ENCODE results near the gene MED27.

The MED27 gene

GRCh38 chr9:132018957-132019405 is 60.7 kb downstream of the MED27 start:
- TF ChIP-seq CTCF (IDR thresholded peaks at IDR 0.05; ENCODE audit: borderline replicate concordance, control extremely low read depth, extremely low read depth, insufficient read depth, missing control alignments): no peak
- in situ Hi-C loops (cut with MboI; ENCODE audit: low sequenced_read_pairs, unreplicated experiment): no loop called here
- DNase-seq (ENCODE audit: low spot score): no peak

GRCh38 chr9:132016456-132016855 is 63.2 kb downstream of the MED27 start:
- in situ Hi-C loops (cut with MboI; ENCODE audit: low sequenced_read_pairs, unreplicated experiment): no loop called here

GRCh38 chr9:132015866-132016265 is 63.8 kb downstream of the MED27 start:
- no peak for DNase-seq (ENCODE audit: low spot score)
- in situ Hi-C loops (cut with MboI; ENCODE audit: low sequenced_read_pairs, unreplicated experiment): no loop called here
- TF ChIP-seq CTCF (IDR thresholded peaks at IDR 0.05; ENCODE audit: borderline replicate concordance, control extremely low read depth, extremely low read depth, insufficient read depth, missing control alignments): no peak

More at GRCh38 chr9:132016456-132016855, 63.2 kb downstream of the MED27 start:
- no peak for DNase-seq (ENCODE audit: low spot score)
- no peak for TF ChIP-seq CTCF (IDR thresholded peaks at IDR 0.05; ENCODE audit: borderline replicate concordance, control extremely low read depth, extremely low read depth, insufficient read depth, missing control alignments)

- no peak for TF ChIP-seq CTCF (IDR thresholded peaks at IDR 0.05; ENCODE audit: borderline replicate concordance, control extremely low read depth, extremely low read depth, insufficient read depth, missing control alignments)
- in situ Hi-C loops (cut with MboI; ENCODE audit: low sequenced_read_pairs, unreplicated experiment): no loop called here
- DNase-seq (ENCODE audit: low spot score): no peak
These were observed 65.4 kb downstream of the MED27 start for GRCh38 chr9:132014218-132014805.

GRCh38 chr9:132012704-132013357 is 66.8 kb downstream of the MED27 start:
- in situ Hi-C loops (cut with MboI; ENCODE audit: low sequenced_read_pairs, unreplicated experiment): no loop called here
- no peak for DNase-seq (ENCODE audit: low spot score)
- TF ChIP-seq CTCF (IDR thresholded peaks at IDR 0.05; ENCODE audit: borderline replicate concordance, control extremely low read depth, extremely low read depth, insufficient read depth, missing control alignments): no peak

- DNase-seq (ENCODE audit: low spot score): no peak
- in situ Hi-C loops (cut with MboI; ENCODE audit: low sequenced_read_pairs, unreplicated experiment): no loop called here
- TF ChIP-seq CTCF (IDR thresholded peaks at IDR 0.05; ENCODE audit: borderline replicate concordance, control extremely low read depth, extremely low read depth, insufficient read depth, missing control alignments): no peak
These were observed 67.8 kb downstream of the MED27 start for GRCh38 chr9:132011896-132012295.
